Uterus (tissue), 2 donors: ENCODE results near the gene TOX3.

Experiments used
- CTCF ChIP-seq, 4 experiments: fragments of 200-600 bp in 2 of 4; fragments of 450-650 bp in 2 of 4; sonication (generic) in 2 of 4; IDR thresholded peaks; one replicate each; pipeline ENCODE4 v1.5.1; 2016 to 2019; ENCODE audit warnings: antibody characterized with exemption in 4 of 4, mild to moderate bottlenecking in 2 of 4, moderate library complexity in 1 of 4
- POLR2A ChIP-seq, 2 donors: fragments of 450-650 bp; IDR thresholded peaks; one replicate each; pipeline ENCODE4 v1.6.1; 2016; ENCODE audit warnings: antibody characterized with exemption in 2 of 2, mild to moderate bottlenecking in 1 of 2, moderate library complexity in 1 of 2

DNA sequence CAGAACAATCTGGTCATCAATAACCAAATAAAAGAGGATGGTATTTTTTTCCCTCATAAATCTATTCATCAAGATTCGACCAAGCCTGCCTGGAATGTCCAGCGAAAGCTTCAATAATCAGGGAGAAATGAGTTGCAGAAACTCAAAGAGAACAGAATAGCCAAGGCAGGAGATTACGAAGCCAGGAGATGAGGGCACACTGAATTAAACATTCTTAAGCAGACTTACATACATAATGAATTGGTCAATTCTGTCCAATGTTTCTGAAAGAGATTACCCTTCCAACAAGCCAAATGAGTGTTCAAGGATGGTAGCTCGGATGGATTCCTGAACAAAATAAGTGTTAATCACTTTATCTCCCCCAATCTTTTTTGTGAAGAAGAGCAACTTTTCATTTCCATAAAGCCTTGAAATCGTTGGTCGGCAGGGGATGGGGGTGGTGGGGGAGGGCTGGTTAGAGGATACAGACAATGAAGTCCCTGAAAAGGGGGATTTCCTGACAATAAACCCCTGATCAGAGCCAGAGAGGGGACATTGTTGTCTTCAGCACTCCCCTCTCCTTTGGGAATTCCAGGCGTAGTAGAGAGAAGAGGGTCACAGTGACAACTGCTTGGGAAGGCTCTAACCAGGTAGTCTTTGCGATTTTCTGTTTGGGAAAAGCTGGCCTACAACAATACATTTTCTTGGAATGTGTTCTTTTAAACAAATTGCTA is 20.7 kb downstream of the TOX3 start:
- TF ChIP-seq POLR2A (IDR thresholded peaks at IDR 0.05) (no peak), CTCF (IDR thresholded peaks at IDR 0.05) (no peak)
